Osteoblast (primary cell): ENCODE measurements around the gene ATP11A. TPM values are rescaled to one million over a fixed set of nuclear protein-coding genes. Genes with fewer than 3 reads are reported as not detected.
A peak's percentile ranks its signal among the peaks of the same experiment; 100 is the strongest.

Experiments
- DNase-seq: peaks from one replicate; pipeline ENCODE4 v3.0.0; 2011; ENCODE audit warnings: low spot score, mixed read lengths; ENCODE audit not compliant: insufficient read length; ENCODE audit errors: missing footprints
- H2AFZ ChIP-seq: 2 replicates; pipeline ENCODE4 v1.6.0; 2011; ENCODE audit warnings: mild to moderate bottlenecking, low read length
- H3K27ac ChIP-seq: 2 replicates; pipeline ENCODE4 v1.5.1; 2011; ENCODE audit warnings: mild to moderate bottlenecking, low read depth, low read length, moderate library complexity
- H3K27me3 ChIP-seq: 2 replicates; pipeline ENCODE4 v1.6.0; 2012; ENCODE audit warnings: mild to moderate bottlenecking, control low read depth, inconsistent platforms, low read length, moderate library complexity; ENCODE audit not compliant: insufficient read depth
- H3K36me3 ChIP-seq: 2 replicates; pipeline ENCODE4 v1.5.1; 2011; ENCODE audit warnings: mild to moderate bottlenecking, low read length, control low read depth, moderate library complexity; ENCODE audit not compliant: insufficient read depth
- H3K4me1 ChIP-seq: 2 replicates; pipeline ENCODE4 v1.5.1; 2011; ENCODE audit warnings: mild to moderate bottlenecking, low read length, control low read depth, moderate library complexity; ENCODE audit not compliant: insufficient read depth
- H3K4me2 ChIP-seq: 2 replicates; pipeline ENCODE4 v1.6.0; 2011; ENCODE audit warnings: mild to moderate bottlenecking, low read length; ENCODE audit not compliant: insufficient read depth
- H3K4me3 ChIP-seq: fragments of 200-600 bp; sonication (generic); 3 replicates; pipeline ENCODE4 v1.5.1; 2012; ENCODE audit warnings: mild to moderate bottlenecking, low read length, inconsistent platforms; ENCODE audit not compliant: insufficient read depth
- H3K79me2 ChIP-seq: 2 replicates; pipeline ENCODE4 v1.6.0; 2012; ENCODE audit warnings: mild to moderate bottlenecking, low read length, control low read depth, inconsistent platforms; ENCODE audit not compliant: insufficient read depth
- H3K9me3 ChIP-seq: 2 replicates; pipeline ENCODE4 v1.5.1; 2011; ENCODE audit warnings: low read depth, low read length, control low read depth
- H4K20me1 ChIP-seq: 2 replicates; pipeline ENCODE4 v1.6.0; 2012; ENCODE audit warnings: mild to moderate bottlenecking, low read length, control low read depth; ENCODE audit not compliant: insufficient read depth
- CTCF ChIP-seq: IDR thresholded peaks from 2 replicates; pipeline ENCODE4 v1.5.1; 2011; ENCODE audit warnings: mild to moderate bottlenecking, low read depth, low read length, moderate library complexity; ENCODE audit errors: extremely low read depth
- total RNA-seq: library from RNA; depleted of rRNA; stranded (reverse); fragments of >200 nt; gene quantifications from 2 replicates; pipeline ENCODE4 v1.2.3, GENCODE V29; 2012

Gene ATP11A
- total RNA-seq, 1 donor, result 7.6 TPM

GRCh38 chr13:112776354-112776753 lies 86.5 kb downstream of the ATP11A start:
- no peaks in the 10 kb centered on the region for H3K4me1 ChIP-seq
- no peaks in the 10 kb centered on the region for H3K79me2 ChIP-seq
- no peaks in the 10 kb centered on the region for H4K20me1 ChIP-seq
- H3K27me3 ChIP-seq, result no peaks in the 10 kb centered on the region
- H3K4me3 ChIP-seq, result no peak overlapping the region
- no peak overlapping the region for H3K27ac ChIP-seq
- H2AFZ ChIP-seq, result no peak overlapping the region
- no peak for TF ChIP-seq CTCF
- H3K36me3 ChIP-seq, result no peaks in the 10 kb centered on the region
- H3K9me3 ChIP-seq, result no peaks in the 10 kb centered on the region
- no peak overlapping the region for H3K4me2 ChIP-seq
- DNase-seq, result no peak

- H3K79me2 ChIP-seq, result no peaks in the 10 kb centered on the region
- H2AFZ ChIP-seq, result no peak overlapping the region
- H3K27ac ChIP-seq, result no peak overlapping the region
- H3K4me2 ChIP-seq, result no peak overlapping the region
- H3K27me3 ChIP-seq, result no peaks in the 10 kb centered on the region
- H3K4me3 ChIP-seq, result no peak overlapping the region
- TF ChIP-seq CTCF, result no peak
- H3K36me3 ChIP-seq, result no peaks in the 10 kb centered on the region
- DNase-seq, result peak; percentile 53
- no peaks in the 10 kb centered on the region for H3K9me3 ChIP-seq
- no peaks in the 10 kb centered on the region for H3K4me1 ChIP-seq
- H4K20me1 ChIP-seq, result no peaks in the 10 kb centered on the region
Measured at GRCh38 chr13:112776971-112777370, 87.1 kb downstream of the ATP11A start.

GRCh38 chr13:112777637-112778406 lies 88.0 kb downstream of the ATP11A start:
- no peak overlapping the region for H2AFZ ChIP-seq
- no peak for TF ChIP-seq CTCF
- H3K4me2 ChIP-seq, result no peak overlapping the region
- no peak overlapping the region for H3K27ac ChIP-seq
- H3K79me2 ChIP-seq, result no peaks in the 10 kb centered on the region
- no peaks in the 10 kb centered on the region for H4K20me1 ChIP-seq
- peak; percentile 69 for DNase-seq
- H3K9me3 ChIP-seq, result no peaks in the 10 kb centered on the region
- no peaks in the 10 kb centered on the region for H3K36me3 ChIP-seq
- no peaks in the 10 kb centered on the region for H3K4me1 ChIP-seq
- no peak overlapping the region for H3K4me3 ChIP-seq
- no peaks in the 10 kb centered on the region for H3K27me3 ChIP-seq

- DNase-seq, result peak; percentile 82
- no peaks in the 10 kb centered on the region for H4K20me1 ChIP-seq
- no peak for TF ChIP-seq CTCF
- no peak overlapping the region for H2AFZ ChIP-seq
- no peak overlapping the region for H3K4me2 ChIP-seq
- no peaks in the 10 kb centered on the region for H3K79me2 ChIP-seq
- no peaks in the 10 kb centered on the region for H3K4me1 ChIP-seq
- H3K9me3 ChIP-seq, result no peaks in the 10 kb centered on the region
- no peak overlapping the region for H3K4me3 ChIP-seq
- H3K36me3 ChIP-seq, result no peaks in the 10 kb centered on the region
- no peaks in the 10 kb centered on the region for H3K27me3 ChIP-seq
- H3K27ac ChIP-seq, result no peak overlapping the region
Measured at GRCh38 chr13:112779856-112780604, 90.2 kb downstream of the ATP11A start.
